GM19468 (cell line): ENCODE results near the gene VAV2.
"Not testable (repeated sequence)": the region's sequence is repeated elsewhere in the genome, so short reads cannot be mapped to it uniquely, and the experiment has no call there.

Experiments used
- ATAC-seq: cut with Tn5 transposase; IDR thresholded peaks from one replicate; pipeline ENCODE4 v1.9.1; 2021; ENCODE audit warnings: mild to moderate bottlenecking, moderate library complexity, moderate number of reproducible peaks; ENCODE audit not compliant: unreplicated experiment; ENCODE audit errors: extremely low read depth

The VAV2 gene

GRCh38 chr9:133971981-133972941 is 19.9 kb downstream of the VAV2 start:
- ATAC-seq: no peak

- no peak for ATAC-seq
These were observed 20.8 kb downstream of the VAV2 start for GRCh38 chr9:133971121-133971951.

GRCh38 chr9:133970581-133971058 is 21.5 kb downstream of the VAV2 start:
- ATAC-seq: no peak

- ATAC-seq: no peak
These were observed 22.2 kb downstream of the VAV2 start for GRCh38 chr9:133969681-133970580.

DNA sequence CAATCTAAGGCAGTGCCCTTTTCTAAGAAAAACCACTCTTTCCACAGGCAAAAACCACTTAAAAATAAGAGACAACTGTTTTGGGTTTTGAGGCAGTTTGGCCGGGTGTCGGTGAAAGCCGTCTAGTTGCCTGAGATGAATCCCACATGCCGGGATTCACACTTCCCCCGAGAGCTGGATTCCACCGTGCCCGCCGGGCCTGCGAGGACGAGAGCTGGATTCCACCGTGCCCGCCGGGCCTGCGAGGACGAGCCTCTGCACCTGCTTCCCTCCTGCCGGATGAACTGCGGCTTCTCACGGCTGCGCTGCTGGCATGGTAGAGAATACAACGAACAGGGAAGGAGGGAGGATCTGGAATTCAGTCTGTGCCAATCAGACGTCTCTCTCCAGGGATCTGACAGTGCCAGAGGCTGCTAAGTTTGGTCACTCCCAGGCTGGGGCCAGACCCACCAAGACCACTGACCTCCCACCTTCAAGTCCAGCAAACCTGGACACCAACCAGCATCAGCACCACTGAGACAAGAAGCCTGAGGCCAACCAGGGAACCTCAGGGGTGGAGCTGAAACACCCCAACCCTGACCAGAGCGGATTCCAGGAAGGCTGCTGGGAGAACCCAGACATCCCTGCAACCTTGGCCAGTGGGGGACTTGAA is 23.0 kb downstream of the VAV2 start:
- ATAC-seq: no peak

DNA sequence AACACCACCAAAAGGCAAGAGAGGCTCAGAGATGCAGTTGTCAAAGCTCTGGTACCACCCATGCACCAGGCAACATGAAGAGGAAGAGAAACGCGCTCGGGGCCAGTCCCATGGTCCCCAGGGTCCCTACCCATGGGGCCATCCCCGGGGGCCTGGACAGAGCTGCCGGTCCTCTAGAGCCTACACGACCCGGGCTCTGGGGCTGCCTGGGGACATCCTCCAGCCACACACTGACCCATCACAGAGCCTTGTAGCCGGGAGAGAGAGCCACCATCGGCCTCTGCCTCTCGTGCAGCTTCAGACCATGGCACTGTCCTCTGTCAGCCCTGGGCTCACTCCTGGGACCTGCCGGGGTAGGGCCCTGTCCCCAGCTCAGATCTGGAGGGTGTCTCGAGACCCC is 23.7 kb downstream of the VAV2 start:
- no peak for ATAC-seq

- no peak for ATAC-seq
These were observed 24.9 kb downstream of the VAV2 start for GRCh38 chr9:133967024-133967741.

- ATAC-seq: no peak
These were observed 27.7 kb downstream of the VAV2 start for GRCh38 chr9:133964463-133964862.

DNA sequence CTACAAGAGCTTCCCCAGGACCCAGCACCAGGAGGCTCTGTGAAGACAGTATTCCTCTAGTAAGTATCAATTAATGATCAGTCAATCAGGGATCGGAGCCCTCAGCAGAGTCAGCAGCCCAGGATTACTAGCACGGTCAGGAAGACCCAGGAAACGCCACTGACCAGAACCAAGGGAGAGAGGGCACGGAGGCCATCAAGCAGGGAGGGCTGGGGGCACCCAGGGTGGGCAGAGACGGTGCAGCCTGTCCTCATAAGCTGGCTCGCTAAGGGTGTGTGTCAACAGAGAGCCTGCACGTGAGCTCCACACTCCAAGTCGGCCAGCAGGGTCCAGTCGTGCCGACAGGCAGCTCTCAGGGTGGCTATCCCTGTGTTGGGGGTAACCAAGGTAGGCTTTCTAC is 29.0 kb downstream of the VAV2 start:
- no peak for ATAC-seq

DNA sequence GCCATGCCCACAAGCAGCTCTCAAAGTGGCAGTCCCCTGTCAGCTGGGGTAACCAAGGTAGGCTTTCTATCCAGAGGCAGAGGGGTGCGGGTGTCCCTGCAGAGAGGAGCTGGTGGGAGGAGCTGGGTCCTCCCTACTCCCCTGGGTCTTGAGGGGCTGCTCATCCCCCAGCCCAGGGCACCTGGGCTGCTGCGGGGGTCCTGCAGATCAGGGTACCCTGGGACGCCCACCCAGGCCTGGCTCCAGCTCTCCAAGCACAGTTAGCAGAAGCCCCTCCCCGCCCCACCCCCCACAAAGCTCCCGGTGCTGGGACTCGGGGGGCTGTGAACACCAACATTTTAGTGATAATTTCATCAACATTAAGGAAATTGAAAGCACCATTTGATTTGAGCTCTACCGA is 29.8 kb downstream of the VAV2 start:
- ATAC-seq: no peak

DNA sequence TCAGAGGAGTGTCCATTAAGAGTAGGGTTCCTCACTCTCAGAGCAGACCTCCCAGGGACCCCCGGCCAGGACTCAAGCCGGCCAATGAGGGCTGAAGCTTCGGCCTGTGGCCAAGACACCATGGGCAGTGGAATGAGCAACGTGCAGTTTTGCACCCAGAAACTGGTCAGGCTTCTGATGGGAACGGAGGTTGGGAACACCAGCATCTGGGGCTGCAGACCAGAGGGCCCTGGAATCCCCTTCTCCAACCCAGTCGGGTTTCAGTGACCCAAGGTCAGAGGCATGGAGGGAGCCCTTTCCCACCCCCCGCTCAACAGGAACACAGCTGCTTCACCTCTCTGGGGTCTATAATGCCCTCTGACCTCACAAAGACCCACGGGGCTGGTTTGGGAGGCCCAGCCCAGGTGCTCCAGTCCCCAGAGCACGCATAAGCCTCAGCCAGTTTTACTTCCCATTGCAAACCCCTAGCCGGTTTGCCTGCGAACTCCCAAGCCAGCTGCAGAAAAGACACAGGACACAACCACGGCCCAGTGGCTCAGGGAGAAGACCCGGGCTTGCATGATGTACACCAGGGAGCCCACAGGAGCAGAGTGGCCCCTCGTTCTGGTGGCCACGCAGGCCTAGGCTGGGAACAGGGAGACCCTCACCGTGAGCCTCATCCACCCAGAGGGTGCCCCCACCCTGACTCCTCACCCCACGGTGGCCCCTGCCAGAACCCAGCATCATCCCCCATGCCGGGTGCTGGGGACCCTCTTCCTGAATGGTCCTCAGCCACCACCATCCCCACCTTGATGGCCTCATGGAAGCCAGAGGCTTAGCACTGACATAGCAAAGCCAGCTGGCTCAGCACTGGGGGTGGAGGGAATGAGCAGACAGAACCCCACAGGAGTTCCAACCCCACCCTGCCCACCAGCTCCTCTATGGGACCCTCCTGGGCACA is 30.6 kb downstream of the VAV2 start:
- ATAC-seq: no peak

DNA sequence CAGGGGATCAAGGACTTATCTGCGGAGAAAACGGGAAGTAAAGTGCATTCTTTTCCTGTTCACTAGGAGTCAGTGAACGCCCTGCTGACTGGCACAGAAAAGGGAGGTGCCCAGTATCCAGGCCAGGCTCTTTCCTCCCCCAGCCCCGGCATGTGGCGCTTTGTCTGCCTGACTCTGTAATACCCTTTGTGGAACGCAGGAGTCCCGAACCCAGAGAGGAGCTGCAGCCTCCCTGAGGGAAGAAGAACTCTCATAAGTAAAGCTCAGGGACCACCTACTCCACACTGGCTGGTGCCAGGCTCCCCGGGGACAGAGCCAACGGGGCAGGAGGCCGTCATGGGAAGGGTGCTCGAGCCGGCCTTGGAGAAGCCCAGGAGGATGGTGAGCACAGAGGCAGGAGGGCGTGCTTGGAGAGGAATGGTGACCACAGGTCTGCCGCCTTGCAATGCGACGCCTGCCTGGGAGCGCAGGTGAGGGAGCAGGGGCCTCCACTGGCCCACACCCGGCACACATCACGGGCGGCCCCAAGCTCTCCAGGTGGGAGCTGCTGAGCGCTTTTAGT is 31.5 kb downstream of the VAV2 start:
- no peak for ATAC-seq

DNA sequence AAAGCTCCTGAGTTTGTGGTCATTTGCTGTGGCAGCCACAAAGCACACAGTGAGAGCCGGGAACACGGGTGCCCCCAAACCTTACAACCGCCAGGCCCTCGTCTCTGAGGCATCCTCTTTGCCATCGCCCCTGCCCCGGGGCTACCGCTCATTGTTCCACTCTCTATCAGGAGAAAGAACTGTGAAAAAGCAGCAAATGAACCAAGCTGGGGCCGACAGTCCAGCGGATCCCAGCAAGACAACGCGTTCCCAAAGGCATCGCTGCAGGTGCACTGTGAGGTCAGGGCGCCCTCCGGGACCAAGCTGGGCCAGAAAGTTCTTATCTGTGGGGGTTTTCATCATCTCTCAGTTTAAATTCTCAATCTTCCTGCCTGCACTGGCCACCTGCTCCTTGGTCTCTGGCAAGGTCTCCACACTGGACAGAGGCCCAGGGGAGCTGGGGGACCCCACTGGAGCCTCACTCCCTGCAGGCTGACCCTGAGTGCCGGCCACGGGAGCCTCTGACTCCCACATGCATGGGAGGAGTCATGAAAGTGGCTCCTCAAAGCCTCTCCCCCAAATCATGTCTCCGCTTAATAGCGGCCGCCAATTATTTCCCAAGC is 32.1 kb downstream of the VAV2 start:
- ATAC-seq: no peak

- no peak for ATAC-seq
These were observed 33.0 kb downstream of the VAV2 start for GRCh38 chr9:133959171-133959570.

GRCh38 chr9:133958756-133959155 is 33.4 kb downstream of the VAV2 start:
- no peak for ATAC-seq

DNA sequence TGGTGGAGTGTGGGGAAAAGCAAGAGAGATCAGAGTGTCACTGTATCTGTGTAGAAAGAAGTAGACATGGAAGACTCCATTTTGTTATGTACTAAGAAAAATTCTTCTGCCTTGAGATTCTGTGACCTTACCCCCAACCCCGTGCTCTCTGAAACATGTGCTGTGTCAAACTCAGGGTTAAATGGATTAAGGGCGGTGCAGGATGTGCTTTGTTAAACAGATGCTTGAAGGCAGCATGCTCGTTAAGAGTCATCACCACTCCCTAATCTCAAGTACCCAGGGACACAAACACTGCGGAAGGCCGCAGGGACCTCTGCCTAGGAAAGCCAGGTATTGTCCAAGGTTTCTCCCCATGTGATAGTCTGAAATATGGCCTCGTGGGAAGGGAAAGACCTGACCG is 34.4 kb downstream of the VAV2 start:
- not testable (repeated sequence) for ATAC-seq

GRCh38 chr9:133957328-133957727 is 34.8 kb downstream of the VAV2 start:
- ATAC-seq: no peak
